IgD-negative memory B cell (primary cell): ENCODE data around the gene KLHL9. TPM values are rescaled to one million over a fixed set of nuclear protein-coding genes. Genes with fewer than 3 reads are reported as not detected.
A peak's percentile ranks its signal among the peaks of the same experiment; 100 is the strongest.

ENCODE experiments used
- H3K27ac Mint-ChIP-seq, 3 donors: one replicate each; pipeline ENCODE4 v1.8.0; 2020 to 2022; ENCODE audit warnings: mild to moderate bottlenecking in 3 of 3, mixed read lengths in 3 of 3, moderate library complexity in 1 of 3
- H3K27me3 Mint-ChIP-seq: one replicate; pipeline ENCODE4 v1.8.0; 2021; ENCODE audit warnings: mixed read lengths
- H3K36me3 Mint-ChIP-seq: one replicate; pipeline ENCODE4 v1.8.0; 2020; ENCODE audit warnings: mild to moderate bottlenecking, mixed read lengths
- H3K4me1 Mint-ChIP-seq, 3 donors: one replicate each; pipeline ENCODE4 v1.8.0; 2020 to 2022; ENCODE audit warnings: mixed read lengths in 3 of 3, mild to moderate bottlenecking in 1 of 3
- H3K4me3 Mint-ChIP-seq, 4 donors: one replicate each; pipeline ENCODE4 v1.8.0; 2020 to 2022; ENCODE audit warnings: mild to moderate bottlenecking in 4 of 4, mixed read lengths in 4 of 4, moderate library complexity in 3 of 4
- H3K9me3 Mint-ChIP-seq, 3 donors: one replicate each; pipeline ENCODE4 v1.8.0; 2020 to 2021; ENCODE audit warnings: mixed read lengths in 3 of 3, mild to moderate bottlenecking in 1 of 3
- polyA plus RNA-seq: library from polyadenylated mRNA; unstranded; fragments of 300-500 nt; fragmentation: Illumina TruSeq; gene quantifications from one replicate; pipeline ENCODE4 v1.2.3, GENCODE V29; 2021

KLHL9 gene
- polyA plus RNA-seq, 1 donor from 2014 or later: 8.4 TPM

GRCh38 chr9:21333226-21333625 lies 2.0 kb downstream of the KLHL9 start:
- Mint-ChIP-seq H3K36me3 (peaks cover 1% of the 10 kb centered on the region), H3K27me3 (no peaks in the 10 kb centered on the region), H3K4me3 (peak overlapping the region; percentile 58 to 98 (median 94)), H3K4me1 (peaks cover 41 to 47% (median 44%) of the 10 kb centered on the region in 3 donors), H3K27ac (peak overlapping the region in 2 of 3 donors; percentile 42 to 80), H3K9me3 (no peaks in the 10 kb centered on the region)

DNA sequence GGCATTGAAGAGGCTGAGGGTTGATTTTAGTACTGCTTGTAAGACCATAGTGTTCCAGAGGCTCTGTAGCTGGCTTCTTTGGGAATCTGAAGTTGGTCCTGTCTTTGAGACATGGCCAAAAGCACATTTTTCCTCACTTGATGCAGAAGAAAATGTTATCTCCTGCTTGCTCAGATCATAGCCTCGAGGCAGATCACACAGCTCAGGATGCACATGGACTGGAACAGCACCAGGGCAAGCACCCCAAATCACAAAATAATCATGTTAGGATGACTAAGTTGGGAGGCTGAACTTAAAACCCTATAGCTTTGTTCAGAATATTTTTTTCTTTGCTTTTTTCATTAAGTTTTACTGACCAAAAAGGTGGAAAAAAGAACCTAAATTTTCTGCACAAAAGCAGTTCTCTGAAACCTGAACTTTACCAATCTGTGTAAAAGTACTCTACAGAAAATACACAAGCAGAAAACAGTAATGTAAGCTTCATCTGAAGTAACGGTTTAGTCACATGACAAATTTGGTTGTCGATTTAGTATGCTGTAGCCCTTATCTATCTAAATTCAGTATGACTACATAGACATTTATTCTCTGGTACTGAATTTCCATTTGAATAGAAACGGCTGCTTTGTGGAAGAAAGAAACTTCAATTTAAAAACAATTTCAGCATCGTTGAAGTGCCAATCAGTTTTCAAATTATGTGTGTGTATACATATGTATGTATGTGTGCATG lies 3.4 kb downstream of the KLHL9 start:
- H3K4me1 Mint-ChIP-seq: peaks cover 46 to 48% (median 46%) of the 10 kb centered on the region in 3 donors
- peaks cover 1% of the 10 kb centered on the region for H3K36me3 Mint-ChIP-seq
- H3K27ac Mint-ChIP-seq: no peak overlapping the region
- H3K4me3 Mint-ChIP-seq: peak overlapping the region in 3 of 4 donors; percentile 35 to 66 (median 58)
- H3K9me3 Mint-ChIP-seq: no peaks in the 10 kb centered on the region
- no peaks in the 10 kb centered on the region for H3K27me3 Mint-ChIP-seq

DNA sequence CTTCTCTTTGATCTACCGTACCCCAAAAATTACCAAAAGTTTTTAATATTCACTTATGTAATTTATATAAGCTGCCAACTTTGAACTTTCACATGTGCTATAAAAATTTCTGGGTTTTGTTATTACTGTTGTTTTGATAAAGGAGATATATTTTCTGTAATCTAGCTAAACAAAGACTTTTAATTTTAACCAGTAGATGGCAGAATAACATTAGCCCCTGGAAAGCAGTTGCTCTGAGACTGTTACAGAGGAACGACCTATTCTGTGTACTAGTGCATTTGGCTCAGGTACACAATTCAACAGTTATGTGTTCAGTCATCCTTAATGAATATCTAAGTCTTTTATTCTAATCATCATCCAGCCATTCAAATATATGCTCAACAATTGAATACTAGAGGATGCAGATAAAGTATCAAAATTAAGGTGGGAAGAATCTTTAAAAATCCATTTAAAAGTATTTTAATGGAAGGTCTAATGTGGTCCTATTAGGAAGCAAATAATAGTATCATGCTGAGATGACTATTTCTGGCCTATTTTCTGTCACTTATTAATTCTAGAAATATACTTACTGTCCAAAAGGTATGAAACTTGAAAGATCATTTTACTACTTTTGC lies 8.6 kb downstream of the KLHL9 start:
- no peak overlapping the region for H3K27ac Mint-ChIP-seq

DNA sequence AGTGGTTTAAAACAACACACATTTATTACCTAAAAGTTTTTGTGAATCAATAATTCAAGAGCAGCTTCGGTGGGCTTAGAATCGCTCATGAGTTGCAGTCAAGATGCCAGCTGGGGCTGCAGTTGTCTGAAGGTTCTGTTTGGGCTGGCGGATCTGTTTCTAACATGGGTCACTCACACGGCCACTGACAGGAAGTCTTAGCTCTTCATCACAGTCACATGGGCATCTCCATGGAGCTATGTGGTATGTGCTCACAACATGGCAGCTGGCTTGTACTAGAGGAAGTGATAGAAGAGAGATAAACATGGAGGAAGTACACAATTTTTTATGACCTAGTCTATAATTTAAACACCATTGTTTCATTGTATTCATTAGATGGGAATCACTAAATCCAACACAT lies 11.2 kb downstream of the KLHL9 start:
- no peak overlapping the region for H3K4me3 Mint-ChIP-seq
- H3K27me3 Mint-ChIP-seq: no peaks in the 10 kb centered on the region
- H3K9me3 Mint-ChIP-seq: no peaks in the 10 kb centered on the region
- H3K27ac Mint-ChIP-seq: no peak overlapping the region
- peaks cover 3% of the 10 kb centered on the region for H3K36me3 Mint-ChIP-seq
- H3K4me1 Mint-ChIP-seq: peaks cover 7 to 14% (median 12%) of the 10 kb centered on the region in 3 donors

More for the DNA sequence above, 8.6 kb downstream of the KLHL9 start:
- peaks cover 18 to 23% (median 19%) of the 10 kb centered on the region in 3 donors for H3K4me1 Mint-ChIP-seq
- peaks cover 5% of the 10 kb centered on the region for H3K36me3 Mint-ChIP-seq
- no peak overlapping the region for H3K4me3 Mint-ChIP-seq
- no peaks in the 10 kb centered on the region for H3K9me3 Mint-ChIP-seq
- no peaks in the 10 kb centered on the region for H3K27me3 Mint-ChIP-seq

DNA sequence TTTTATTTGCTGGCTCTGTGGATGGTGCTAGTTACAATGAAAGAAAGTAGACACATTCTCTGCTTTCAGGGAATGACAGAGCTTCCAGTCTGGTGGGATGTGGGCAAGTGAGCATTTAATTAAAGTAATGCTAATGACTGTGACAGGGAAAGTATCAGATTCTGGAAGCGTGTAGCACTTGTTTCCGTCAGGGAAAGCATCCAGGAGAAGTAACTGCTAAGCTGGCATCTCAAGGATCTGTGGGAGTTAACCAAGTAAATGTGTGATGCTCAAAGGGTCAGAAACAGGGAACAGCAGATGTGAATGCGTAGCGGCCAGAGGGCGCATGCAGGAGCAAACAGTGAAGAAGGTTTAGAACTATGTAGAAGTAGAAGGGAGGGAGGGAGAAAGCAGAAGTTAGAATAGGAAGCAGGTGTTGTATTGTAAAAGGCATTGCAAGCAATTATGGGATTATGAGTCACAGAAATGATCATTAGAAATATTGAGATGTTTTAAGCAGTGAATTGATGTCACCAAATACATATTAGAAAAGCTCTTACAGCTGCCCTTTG lies 12.2 kb downstream of the KLHL9 start:
- no peaks in the 10 kb centered on the region for H3K9me3 Mint-ChIP-seq
- H3K4me1 Mint-ChIP-seq: peaks cover 5 to 12% (median 10%) of the 10 kb centered on the region in 3 donors
- H3K4me3 Mint-ChIP-seq: no peak overlapping the region
- H3K27me3 Mint-ChIP-seq: no peaks in the 10 kb centered on the region
- peak overlapping the region in 1 of 3 donors; percentile 18 for H3K27ac Mint-ChIP-seq
- H3K36me3 Mint-ChIP-seq: peaks cover 3% of the 10 kb centered on the region

GRCh38 chr9:21320465-21320864 lies 14.7 kb downstream of the KLHL9 start:
- H3K9me3 Mint-ChIP-seq: no peaks in the 10 kb centered on the region
- H3K27ac Mint-ChIP-seq: no peak overlapping the region
- no peak overlapping the region for H3K4me3 Mint-ChIP-seq
- H3K4me1 Mint-ChIP-seq: peaks cover 0 to 7% (median 5%) of the 10 kb centered on the region in 3 donors
- no peaks in the 10 kb centered on the region for H3K27me3 Mint-ChIP-seq
- H3K36me3 Mint-ChIP-seq: peaks cover 3% of the 10 kb centered on the region

DNA sequence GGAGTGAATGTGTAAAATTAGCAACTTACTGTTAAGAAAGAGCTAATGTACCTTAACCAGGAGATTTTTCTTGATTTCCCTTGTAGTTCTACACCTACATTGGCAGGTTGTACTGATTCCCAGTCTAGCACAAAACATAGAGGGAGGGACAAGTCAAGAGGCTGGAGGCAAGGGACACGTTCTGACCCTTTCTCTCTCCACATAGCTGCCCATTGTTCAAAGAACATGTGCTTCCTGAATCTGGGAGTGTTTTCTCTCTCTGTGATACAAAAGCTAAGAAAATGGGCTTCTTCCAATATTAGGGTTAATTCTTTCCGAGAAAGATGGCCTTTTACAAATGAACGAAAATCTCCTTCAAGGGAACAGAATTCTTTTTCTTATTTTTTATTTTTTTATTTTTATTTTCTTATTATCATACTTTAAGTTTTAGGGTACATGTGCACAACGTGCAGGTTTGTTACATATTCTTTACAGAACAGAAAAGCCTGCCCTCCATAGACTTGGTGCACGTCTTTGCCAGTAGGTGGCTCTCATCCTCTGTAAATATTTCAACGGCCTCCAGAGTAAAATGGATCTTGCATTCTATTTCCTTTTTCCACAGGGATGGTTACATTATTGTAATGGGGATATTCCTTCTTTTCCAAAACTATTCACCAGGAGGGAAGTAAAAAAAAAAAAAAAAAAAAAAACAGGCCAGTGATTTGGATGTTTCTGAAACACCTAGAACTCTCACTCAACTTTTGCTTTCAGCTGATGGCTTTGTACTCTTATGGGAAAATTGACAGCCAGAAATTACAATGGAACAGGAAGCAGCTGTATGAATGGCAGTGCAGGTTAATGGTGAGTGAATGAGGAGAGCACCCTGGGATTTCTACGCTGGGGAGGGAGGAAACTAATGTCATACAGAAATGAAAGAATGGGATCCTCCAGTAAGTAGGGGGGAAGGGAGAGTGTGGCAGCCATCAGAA lies 17.0 kb downstream of the KLHL9 start:
- no peak overlapping the region for H3K4me3 Mint-ChIP-seq
- peaks cover 0 to 2% (median 0%) of the 10 kb centered on the region in 3 donors for H3K4me1 Mint-ChIP-seq
- H3K36me3 Mint-ChIP-seq: no peaks in the 10 kb centered on the region
- peak overlapping the region in 1 of 3 donors; percentile 27 for H3K27ac Mint-ChIP-seq
- H3K27me3 Mint-ChIP-seq: no peaks in the 10 kb centered on the region
- no peaks in the 10 kb centered on the region for H3K9me3 Mint-ChIP-seq

DNA sequence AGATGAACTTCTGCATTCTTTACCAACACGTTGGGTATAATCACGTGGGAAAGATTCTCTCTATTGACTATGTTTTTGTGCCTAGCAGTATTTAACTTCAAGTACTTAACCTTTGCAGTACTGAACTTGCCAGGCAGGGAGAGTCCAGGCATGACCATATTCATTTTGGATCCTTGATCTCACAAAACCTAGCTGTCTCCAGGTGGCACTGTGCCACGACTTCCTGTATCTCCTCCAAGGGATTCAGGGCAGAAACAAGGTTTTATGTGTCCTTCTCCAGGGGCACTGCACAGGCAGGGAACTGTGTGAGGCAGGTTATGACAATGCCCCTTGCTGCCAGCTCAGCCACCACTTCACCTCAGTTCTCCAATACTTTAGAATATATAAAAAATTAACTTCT lies 18.3 kb downstream of the KLHL9 start:
- no peaks in the 10 kb centered on the region for H3K4me1 Mint-ChIP-seq
- no peak overlapping the region for H3K27ac Mint-ChIP-seq
- no peaks in the 10 kb centered on the region for H3K36me3 Mint-ChIP-seq
- no peak overlapping the region for H3K4me3 Mint-ChIP-seq
- H3K9me3 Mint-ChIP-seq: no peaks in the 10 kb centered on the region
- H3K27me3 Mint-ChIP-seq: no peaks in the 10 kb centered on the region

- Mint-ChIP-seq H3K4me1 (no peaks in the 10 kb centered on the region), H3K27ac (no peak overlapping the region), H3K27me3 (peaks cover 5% of the 10 kb centered on the region)
These were observed 19.0 kb downstream of the KLHL9 start for GRCh38 chr9:21316032-21316842.

GRCh38 chr9:21314152-21314551 lies 21.1 kb downstream of the KLHL9 start:
- Mint-ChIP-seq H3K9me3 (no peaks in the 10 kb centered on the region), H3K4me3 (no peak overlapping the region), H3K4me1 (no peaks in the 10 kb centered on the region), H3K27ac (no peak overlapping the region), H3K36me3 (no peaks in the 10 kb centered on the region), H3K27me3 (peaks cover 6% of the 10 kb centered on the region)

More at GRCh38 chr9:21316032-21316842, 19.0 kb downstream of the KLHL9 start:
- Mint-ChIP-seq H3K36me3 (no peaks in the 10 kb centered on the region), H3K9me3 (no peaks in the 10 kb centered on the region), H3K4me3 (no peak overlapping the region)

DNA sequence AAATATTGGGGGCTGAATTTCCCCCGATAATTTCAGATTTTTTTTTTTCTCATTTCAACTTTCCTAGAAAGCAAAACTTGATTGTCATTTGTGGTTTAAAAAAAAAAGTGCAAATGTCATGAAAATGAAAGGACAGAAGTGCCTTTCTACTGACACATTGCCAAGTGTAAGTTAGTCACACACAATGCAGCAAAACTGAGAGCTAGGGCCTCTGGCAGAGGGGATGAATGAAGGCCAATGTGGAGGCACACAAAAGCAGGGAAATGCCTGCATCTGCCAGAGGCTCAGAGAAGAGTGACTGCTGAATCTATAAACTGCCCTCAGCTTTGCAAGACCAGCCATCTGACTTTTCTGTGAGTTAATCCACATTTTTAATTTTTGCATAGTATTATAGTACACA lies 23.3 kb downstream of the KLHL9 start:
- H3K9me3 Mint-ChIP-seq: no peaks in the 10 kb centered on the region
- H3K4me3 Mint-ChIP-seq: no peak overlapping the region
- H3K4me1 Mint-ChIP-seq: no peaks in the 10 kb centered on the region
- no peaks in the 10 kb centered on the region for H3K36me3 Mint-ChIP-seq
- peaks cover 6% of the 10 kb centered on the region for H3K27me3 Mint-ChIP-seq
- no peak overlapping the region for H3K27ac Mint-ChIP-seq

GRCh38 chr9:21305213-21305612 lies 30.0 kb downstream of the KLHL9 start, which contains the start of gene IFNA5:
Gene IFNA5, minus strand, starts transcription at chr9:21305313. Its CDS starts 57 bp downstream, at chr9:21305256.
- Mint-ChIP-seq H3K4me1 (no peaks in the 10 kb centered on the region), H3K9me3 (no peaks in the 10 kb centered on the region), H3K36me3 (no peaks in the 10 kb centered on the region), H3K4me3 (peak within 1 kb of the TSS in 1 of 4 donors; percentile 3), H3K27me3 (peaks cover 18% of the 10 kb centered on the region), H3K27ac (no peak within 1 kb of the TSS)

- Mint-ChIP-seq H3K27ac (no peak overlapping the region), H3K27me3 (peaks cover 8% of the 10 kb centered on the region), H3K4me1 (peaks cover 3 to 5% (median 5%) of the 10 kb centered on the region in 3 donors), H3K4me3 (no peak overlapping the region), H3K36me3 (no peaks in the 10 kb centered on the region), H3K9me3 (peaks cover 0 to 4% (median 0%) of the 10 kb centered on the region in 3 donors)
These were observed 39.2 kb downstream of the KLHL9 start for GRCh38 chr9:21295992-21296391.
